Hindlimb muscle (tissue), 1 donor: ENCODE data around the gene OSBPL5. TPM values are rescaled to one million over a fixed set of nuclear protein-coding genes. Genes with fewer than 3 reads are reported as not detected.

ENCODE experiments used
- DNase-seq: peaks from one replicate; pipeline ENCODE4 v3.0.0-alpha.2; 2013
- polyA plus RNA-seq: library from polyadenylated mRNA; unstranded; fragments of 120-200 nt; gene quantifications from one replicate; pipeline ENCODE4 v1.2.1, GENCODE V29; 2013; ENCODE audit not compliant: insufficient read length

OSBPL5 gene
- polyA plus RNA-seq, 1 donor = 13.2 TPM

GRCh38 chr11:3148990-3149851, 15.9 kb downstream of the OSBPL5 start:
- DNase-seq = no peak

DNA sequence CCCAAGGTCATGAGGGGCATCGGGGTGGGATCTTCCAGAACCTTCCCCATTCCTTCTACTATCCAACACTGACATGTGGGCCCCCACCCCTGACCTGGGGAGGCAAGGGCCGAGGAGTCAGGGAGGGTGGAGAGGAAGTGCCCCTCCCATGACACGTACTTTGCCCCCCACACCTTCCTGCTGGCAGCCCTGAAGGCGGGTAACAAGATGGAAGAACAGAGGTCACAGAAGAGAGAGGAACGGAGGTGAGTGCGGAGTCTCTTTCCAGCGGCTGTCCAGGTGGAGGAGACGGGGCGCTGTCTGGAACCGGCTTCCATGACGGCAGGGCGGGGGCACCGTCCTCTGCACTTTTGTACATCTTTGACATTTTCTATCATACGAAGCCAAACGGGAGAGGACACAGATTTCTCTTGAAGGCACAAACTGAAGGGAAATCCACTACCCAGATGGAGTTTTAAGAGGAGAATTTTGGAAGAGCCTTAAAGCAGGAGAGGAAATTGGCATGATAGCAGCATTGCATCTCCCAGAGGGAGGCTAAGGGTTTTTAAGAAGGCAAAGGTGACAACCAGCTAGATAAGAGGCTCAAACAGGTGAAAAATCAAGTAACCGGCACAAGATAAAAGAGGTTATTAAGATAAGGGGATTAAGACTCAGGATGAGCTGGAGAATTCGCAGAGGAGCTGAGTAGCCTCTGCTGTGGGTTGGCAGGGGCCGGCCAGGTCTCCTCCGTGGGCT, 16.7 kb downstream of the OSBPL5 start:
- DNase-seq = no peak

GRCh38 chr11:3147626-3148025, 17.5 kb downstream of the OSBPL5 start:
- no peak for DNase-seq

DNA sequence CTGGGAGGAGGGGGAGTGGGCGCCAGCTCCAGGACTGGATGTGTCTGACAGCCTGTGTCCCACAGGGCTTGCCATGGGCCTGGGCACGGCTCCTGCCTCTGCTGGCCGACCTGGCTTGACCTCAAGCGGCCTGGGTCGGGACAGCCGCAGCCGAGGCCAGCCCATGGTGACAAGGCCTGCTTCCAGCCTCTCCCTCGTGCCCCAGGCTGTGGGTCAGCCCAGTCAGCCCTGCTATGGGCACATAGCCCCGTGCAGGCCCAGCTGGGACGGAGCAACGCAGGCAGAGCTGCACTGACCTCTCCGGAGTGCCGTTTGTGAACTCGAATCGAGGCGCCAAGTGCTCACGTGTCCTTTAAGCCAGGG, 17.9 kb downstream of the OSBPL5 start:
- no peak for DNase-seq

DNA sequence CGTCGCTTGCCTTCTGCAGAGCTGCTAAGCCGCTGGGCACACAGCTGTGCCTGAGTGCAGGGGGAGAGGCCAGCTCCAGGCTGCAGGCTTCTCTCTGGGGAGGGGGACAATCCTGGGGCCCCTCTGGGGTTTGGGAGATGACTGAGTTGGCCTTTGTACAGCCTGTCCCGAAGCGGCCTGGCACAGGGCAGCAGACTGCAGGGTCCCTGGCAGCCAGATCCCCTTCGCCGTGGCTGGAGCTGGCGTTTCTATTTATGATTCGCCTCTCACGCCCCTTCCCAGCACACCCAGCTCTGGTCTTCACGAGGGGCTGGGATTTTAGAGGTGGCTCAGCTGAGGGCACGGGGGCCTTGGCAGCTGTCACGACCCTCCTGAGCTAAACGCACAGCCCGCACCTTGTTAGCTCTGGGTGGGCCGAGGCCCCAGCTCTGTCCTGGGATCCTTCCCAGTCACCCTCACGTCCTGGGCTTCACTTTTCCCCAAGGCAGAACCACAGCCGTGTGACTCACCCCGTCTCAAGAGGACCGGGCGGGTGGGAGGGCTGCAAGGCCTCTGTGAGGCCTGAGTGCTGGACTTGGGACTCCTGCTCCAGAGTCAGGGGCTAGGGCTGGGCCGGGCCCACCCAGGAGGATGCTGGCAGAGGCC, 18.4 kb downstream of the OSBPL5 start:
- no peak for DNase-seq

DNA sequence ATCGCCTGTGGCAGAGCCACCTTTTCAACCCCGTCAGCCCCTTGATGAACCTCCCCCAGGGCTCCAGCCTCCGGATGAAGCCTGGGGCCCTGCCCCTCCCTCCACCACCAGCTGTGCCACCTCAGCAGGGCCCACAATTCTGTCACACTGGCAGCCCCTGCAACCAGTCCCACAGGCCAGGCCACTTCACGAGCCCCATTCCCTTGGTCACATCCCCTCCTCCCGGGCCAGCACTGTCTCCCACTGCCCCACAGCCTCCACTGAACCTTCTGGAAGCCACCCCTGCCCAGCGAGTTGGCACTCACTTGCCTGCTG, 19.9 kb downstream of the OSBPL5 start:
- no peak for DNase-seq

DNA sequence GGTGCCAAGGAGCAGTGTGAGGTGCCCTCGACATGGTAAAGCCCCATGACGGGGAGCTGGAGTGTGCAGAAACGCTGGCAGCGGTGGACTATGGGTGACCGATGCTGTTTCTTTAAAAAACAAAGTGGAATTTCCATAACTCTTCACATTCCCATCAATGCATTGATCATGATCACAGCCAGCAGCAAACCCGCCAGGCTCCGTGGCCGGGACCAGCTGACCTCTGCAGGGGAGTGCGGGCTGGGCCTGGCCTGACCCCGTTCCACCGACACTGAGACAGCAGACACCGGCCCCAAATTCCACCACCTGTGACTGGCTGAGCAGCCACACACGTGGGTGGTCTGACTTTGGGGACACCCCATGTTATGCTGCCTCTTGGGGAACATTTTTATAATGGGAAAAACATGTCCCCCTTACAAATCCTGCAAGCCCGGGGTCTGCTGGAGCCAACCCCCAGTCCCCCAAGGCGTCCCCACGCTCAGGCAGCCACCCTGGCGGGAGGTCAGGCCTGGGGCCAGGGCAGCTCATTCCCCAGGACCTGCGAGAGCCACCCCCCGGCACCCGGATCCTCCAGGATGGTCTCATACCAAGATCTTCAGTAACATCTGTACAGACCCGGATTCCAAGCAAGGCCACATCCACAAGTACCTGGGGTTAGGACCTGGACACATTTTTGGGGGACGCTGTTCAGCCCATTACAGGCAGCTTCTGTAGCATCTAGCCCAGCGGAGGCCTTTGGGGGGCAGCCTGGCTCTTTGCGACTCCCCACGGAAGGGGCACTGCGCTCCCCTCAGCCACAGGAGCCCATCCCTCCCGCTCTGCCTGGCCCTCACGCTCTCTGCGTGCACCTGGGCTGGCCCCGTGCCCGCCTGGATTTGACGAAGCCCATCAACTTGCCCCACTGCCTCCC, 20.6 kb downstream of the OSBPL5 start:
- DNase-seq = no peak

GRCh38 chr11:3143136-3143880, 21.8 kb downstream of the OSBPL5 start:
- no peak for DNase-seq

DNA sequence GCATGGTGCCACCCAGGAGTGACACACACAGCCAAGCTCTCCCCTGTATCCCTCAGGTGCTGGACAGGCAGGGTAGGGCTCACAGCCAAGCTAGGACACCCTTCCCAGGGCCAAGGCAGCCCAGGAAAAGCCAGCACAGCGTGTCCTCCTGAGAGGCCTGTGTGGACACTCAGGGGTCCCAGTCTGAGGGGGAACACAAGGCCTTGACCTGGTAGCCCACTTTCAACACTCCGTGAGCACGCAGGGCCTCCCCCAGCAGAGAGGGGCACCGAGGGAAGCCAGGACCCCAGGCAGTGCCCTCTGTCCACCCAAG, 24.9 kb downstream of the OSBPL5 start:
- DNase-seq = no peak

GRCh38 chr11:3139481-3140290, 25.4 kb downstream of the OSBPL5 start:
- no peak for DNase-seq

- no peak for DNase-seq
Observed at GRCh38 chr11:3139086-3139440, 26.0 kb downstream of the OSBPL5 start.

GRCh38 chr11:3138178-3139085, 26.7 kb downstream of the OSBPL5 start:
- no peak for DNase-seq

DNA sequence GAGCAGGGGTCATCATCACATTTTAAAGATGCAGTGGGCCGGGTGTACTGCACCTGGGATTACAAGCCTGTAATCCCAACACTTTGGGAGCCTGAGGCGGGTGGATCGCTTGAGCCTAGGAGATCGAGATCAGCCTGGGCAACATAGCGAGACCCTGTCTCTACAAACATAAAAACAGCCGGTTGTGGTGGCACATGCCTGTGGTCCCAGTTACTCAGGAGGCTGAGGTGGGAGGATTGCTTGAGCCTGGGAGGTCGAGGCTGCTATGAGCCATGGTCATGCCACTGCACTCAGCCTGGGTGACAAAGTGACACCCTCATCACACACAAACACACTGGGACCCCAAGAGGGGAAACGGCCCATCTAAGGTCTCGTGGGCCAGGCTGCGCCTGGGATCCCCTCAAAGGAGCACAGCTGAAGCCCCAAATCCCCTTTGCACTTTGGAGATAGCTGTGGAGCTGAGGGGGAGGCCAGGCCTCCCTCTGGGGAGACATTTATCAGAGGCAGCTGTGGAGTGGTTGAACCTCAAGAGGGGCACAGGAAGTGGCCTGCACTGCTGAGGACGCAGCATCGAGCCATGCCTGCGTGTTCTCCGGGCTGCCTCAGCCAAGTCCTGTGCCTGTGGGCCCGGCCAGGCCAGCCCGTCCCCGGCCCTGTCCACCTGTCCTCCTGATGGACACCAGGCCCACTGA, 27.5 kb downstream of the OSBPL5 start:
- no peak for DNase-seq

DNA sequence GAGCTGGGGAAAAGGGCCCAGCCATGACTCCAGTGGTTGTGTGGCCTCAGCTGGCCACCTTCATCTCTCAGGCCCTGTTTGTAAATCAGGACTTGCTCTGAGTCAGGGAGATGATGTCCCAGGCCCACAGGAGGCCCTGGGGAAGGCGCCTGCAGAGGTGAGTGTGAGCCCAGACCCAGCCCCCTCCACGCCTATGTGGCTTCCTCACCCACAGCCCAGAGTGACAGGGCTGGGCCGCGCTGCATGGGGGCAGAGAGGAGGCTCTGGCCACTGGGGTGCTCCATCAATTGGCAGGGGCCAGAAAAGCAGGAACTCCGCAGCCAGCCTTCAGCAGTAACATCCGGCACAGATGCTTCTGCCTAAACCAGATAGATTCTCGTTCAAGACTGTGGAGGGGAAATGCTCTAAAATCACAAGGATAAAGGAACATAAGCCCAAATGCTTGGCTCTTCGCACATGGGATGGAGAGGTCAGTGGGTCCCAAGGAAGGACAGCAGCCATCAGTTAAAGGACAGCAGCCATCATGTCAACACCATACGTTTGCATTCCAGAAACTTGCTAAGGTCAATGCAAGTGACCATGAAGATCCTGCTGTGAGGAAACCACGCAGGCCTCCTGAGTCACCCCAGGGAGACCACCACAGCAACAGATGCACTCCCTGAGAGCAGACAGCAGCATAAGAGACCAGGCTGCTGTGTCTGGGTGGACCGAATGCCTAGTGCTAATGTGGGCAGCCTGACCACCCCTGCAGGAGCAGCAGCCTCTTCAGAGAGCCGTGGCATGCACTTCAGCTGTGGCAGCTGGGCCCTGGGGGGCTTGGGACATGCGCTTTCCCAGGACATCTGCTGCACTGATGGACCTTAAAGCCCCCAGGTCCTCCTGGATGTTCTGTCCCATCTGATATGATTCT, 28.3 kb downstream of the OSBPL5 start:
- DNase-seq = no peak

DNA sequence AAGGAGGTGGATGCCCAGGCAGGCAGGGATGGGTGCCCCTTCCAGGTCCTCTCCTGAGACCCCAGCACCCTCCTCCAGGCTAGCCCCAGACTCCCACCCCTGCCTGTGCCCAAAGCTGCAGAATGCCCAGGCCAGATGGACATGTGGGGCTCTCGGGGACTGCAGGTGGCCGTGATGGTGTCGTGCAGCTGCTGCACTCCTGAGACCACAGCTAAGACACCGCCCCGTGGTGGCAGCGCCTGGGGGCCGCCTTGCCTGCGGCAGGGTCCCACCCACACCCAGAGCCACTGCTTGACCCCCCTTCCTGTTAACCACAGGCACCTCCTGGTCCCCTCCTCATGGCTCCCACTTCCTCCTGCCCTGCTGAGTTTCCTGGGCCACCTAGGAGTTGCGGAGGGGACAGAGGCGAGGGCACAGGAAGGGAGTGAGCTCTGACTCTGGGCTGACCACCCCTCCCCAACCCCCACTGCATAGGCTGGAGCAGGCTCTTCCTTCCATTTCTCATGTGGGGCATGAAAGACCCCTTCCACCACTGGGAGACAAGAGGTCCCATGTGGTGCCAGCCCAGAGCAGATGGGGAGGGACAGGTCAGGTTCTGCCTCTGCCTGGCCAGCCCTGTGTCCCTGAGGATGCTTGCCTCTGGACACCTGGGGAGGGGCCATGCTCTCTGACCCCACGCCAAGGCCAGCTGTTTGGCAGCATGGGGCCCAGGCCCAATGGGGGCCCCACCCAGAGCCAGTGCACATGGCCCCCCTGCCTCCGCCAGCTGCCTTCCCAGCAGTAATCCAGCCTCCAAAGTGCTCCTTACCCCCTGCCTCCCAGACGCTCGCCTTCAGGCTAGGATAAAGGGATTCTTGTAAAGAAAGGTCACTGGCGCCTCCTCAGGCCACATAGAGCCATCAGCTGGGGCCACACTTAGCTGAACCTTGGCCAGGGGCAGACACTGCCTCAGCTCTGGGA, 29.3 kb downstream of the OSBPL5 start:
- DNase-seq = no peak

DNA sequence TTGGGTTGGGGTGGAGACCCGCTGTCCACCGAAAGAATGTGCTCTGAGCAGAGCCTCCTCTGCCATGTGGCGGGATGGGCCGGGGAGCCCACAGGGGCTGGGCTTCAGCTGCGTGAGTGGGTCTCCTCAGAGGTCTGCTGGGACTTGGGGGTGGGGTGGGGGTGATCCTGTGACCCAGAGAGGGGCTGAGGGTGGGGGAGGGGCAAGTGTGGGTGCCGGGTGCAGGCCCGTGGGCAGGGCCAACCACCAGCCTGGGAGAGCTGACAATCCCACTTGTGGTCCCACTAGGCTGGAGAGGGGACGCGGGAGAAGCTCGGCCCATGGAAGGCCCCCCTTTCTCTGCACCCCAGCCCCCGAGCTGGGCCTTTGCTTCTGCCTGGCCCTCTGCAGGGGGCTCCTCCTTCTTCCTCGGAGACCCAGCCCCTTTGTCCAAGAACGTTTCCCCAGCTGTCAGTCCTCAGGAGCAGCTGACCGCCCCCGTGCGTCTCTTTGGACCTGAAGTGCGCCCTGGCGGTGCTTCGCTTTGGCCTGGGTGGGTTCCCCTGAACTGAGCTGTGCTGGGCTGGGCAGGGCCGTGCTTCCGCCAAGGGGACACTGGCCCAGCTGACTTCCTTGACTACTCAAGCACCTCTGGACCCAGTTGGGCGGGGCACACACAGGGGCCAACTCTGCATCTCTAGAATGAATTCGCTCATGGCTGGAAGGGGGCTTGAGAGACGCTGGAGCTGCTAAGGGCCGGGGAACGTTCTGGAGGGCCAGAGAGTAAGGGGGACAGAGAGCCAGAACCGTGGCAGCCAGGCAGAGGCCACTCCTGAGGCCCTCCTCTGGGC, 30.2 kb downstream of the OSBPL5 start:
- DNase-seq = no peak
